NCI-H2196 treated with DMSO at 0.1 percent for 48 hours (cell line): ENCODE data around the gene STAT5B.
A peak's percentile ranks its signal among the peaks of the same experiment; 100 is the strongest.

Experiments used
- DNase-seq: peaks from one replicate; lab custom pipeline; 2025; ENCODE audit not compliant: unreplicated experiment; lab: John Stamatoyannopoulos, UW

The STAT5B gene

GRCh38 chr17:42180922-42181850, 95.0 kb downstream of the STAT5B start, which contains the start of gene KCNH4:
TSS of gene KCNH4 (minus strand) at chr17:42181142. CDS start at chr17:42180945, 197 bp downstream.
- DNase-seq: peak; percentile 42

DNA sequence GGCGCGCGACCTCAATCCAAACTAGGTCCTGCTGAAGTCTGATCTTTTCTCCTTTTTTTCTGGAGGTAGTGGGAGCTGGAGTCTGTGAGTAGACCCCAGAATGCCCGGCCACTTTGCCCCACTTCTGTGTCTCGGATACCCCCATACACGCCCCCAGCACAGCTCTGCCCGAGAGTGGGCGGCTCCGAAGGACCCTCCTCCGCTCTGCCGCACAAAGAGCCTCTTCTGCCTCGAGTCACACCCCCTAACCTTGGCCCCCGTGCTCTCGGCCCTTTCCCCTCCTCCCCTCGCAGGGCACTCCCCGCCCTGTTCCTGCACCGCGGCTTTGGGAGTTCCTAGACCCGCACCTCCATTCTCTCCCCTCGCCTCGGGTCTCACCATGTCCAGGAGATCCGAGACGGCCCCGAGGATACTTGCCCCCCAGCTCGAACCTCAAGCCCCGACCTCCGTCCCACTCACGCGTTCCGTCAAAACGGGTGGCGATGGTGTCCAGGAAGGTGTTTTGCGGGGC, 95.7 kb downstream of the STAT5B start:
- DNase-seq: no peak

DNA sequence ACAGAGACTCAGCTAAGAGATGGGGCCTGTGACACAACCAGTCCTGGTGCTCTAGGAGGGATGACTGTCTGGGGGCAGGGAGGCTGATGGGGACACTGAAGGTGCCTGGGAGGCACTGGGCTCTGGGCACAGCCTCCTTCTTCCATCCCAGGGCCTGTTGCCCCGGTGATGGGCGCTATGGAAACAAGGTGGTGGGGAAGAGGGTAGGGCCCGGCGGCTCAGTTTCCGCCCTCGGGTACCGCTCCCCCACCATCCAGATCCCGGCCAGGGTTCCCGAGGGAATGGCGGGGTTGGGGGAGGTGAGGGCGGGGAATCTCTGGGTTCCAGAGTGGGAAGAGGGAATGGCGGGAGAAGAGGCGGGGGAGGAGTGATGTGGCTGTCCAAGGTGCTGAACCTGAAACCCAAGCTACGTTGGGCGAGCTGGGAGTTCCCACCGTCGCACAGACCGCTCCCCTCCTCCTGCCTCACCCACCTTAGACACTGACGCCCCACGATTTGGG, 96.2 kb downstream of the STAT5B start:
- DNase-seq: no peak

DNA sequence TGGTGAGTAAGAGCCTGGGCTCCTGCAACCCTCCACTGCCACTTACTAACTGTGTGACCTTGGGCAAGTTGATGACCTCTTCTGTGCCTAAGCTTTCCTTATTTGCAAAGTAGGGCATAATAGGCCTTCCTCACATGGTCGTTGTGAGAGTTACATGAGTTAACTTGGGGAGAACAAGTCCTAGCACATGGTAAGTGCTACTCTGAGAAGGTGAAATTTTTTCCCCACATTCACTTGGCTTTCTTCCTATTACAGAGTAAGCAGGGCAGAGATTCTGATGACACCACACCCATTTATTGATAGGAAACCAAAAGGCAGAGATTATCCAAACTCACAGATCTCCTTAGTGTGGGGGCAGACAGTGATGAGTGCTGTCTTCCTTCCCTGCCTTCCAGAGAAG, 96.9 kb downstream of the STAT5B start:
- no peak for DNase-seq

GRCh38 chr17:42178817-42179216, 97.4 kb downstream of the STAT5B start:
- no peak for DNase-seq

- no peak for DNase-seq
Observed at GRCh38 chr17:42177684-42178083, 98.5 kb downstream of the STAT5B start.

DNA sequence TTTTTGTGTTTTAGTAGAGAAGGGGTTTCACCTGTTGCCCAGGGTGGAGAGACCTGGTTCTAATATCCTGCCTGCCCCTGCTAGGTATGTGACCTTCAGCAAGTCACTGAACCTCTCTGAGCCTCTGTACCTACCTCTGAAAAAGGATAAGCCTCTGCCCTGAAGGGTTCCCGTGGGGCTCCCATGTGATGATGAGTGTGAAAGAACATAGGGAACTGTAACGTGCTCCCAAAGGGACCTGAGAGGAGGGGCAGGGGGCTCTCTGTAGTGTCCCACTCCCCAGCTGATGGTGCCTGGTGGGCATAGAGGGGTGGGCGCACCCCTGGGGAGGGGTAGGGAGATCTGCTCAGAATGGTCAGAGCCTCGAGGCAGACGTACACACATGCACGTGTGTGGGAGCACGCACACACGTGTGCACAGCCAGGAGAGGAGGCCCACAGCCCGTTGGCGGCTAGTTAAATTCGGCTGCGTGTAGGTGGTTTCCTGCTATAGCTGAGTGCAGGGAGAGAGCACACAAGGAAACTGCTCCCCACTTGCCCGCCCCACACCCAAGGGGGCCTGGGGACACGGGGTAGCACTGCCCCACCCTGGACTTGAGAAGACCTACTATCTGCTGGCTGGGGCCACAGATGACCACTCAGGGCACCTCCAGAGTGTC, 101.9 kb downstream of the STAT5B start:
- DNase-seq: no peak

DNA sequence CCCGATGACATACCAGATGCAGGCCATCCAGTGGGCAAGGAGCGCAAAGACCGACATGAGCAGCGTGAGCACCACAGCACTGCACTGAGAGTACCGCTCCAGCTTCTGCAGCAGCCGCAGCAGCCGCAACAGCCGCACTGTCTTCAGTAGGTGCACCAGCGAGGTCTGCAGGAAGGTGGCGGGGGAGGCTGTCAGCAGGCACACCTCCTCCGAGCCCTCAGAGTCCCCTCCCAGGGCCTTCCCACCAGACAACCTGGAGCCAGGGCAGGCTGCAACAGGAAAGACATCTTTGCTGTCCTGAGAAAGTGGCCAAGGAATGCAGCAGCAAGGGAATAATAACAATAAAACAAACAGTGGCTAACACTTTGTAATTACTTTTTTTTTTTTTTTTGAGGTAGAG, 104.4 kb downstream of the STAT5B start:
- no peak for DNase-seq

- no peak for DNase-seq
Observed at GRCh38 chr17:42169351-42169750, 106.8 kb downstream of the STAT5B start.

GRCh38 chr17:42167807-42168206, 108.4 kb downstream of the STAT5B start:
- no peak for DNase-seq

- no peak for DNase-seq
Observed at GRCh38 chr17:42166196-42166763, 109.9 kb downstream of the STAT5B start.

GRCh38 chr17:42165751-42166150, 110.4 kb downstream of the STAT5B start:
- DNase-seq: no peak

DNA sequence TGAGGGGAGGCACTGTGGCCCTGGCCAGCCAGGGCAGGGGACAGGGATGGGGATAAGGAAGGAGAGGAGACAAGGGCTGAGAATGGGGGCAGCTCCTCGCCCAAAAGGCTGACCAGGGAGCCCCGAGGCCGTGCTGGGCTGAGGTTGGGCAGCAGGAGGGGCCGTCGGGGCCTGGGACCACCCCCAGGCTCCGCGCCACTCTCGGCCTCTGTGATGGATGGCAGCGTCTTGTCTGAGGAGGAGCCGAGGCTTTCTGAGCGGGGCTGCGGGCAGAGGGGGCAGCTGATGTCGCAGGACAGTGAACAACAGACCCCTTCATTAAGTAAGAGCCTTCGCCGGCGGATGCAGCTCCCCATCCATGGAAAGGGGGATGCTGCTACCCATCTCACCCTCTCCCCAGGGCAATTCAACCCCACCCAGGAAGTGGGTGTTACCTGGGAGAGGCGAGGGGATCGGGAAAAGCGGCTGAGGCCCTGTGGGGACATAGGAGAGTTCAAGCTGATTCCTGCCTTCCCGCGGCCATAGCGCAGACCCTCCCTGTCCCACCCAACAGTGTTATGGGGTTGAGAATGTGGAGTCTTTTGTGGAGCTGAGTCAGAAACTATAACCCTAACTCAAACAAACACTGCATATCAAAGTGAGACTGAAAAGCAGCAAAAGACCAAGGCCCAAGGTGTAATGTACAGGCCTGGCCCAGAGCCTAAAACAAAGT, 112.3 kb downstream of the STAT5B start:
- no peak for DNase-seq

DNA sequence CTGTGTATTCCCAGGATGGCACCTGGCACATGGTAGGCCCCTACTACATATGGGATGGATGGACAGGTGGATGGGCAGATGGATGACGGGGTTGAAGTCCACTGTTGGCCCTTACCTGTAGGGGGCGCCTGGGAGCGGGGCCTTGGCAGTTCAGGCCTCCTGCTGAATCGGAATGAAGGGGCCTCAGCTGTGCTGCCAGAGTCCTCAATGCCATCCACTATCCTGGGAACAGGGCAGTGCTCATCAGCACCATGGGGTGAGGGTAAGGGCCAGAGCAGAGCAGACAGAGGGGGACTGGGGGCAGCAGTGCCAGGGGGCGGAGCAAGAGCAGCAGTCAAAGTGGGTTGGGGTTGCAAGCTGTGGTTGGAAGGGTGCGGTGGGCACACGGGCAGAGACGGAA, 113.1 kb downstream of the STAT5B start:
- DNase-seq: no peak

DNA sequence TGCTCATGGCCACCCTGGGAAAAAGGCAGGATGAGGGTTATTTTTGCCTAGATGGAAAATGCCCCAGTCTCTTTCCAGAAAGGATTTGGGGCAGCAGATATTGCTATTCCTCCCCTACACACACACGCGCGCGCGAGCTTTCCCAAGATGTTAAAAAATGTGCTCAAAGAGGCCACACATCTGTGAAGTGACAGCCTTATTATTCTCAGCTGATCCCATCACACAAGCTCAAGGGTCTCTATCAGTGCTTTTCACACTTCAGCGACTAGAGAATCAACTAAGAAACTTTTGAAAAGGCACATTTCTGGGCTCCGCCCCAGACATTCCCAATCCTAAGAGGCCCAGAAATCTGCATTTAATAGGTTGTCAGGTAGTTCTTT, 115.7 kb downstream of the STAT5B start:
- DNase-seq: no peak

DNA sequence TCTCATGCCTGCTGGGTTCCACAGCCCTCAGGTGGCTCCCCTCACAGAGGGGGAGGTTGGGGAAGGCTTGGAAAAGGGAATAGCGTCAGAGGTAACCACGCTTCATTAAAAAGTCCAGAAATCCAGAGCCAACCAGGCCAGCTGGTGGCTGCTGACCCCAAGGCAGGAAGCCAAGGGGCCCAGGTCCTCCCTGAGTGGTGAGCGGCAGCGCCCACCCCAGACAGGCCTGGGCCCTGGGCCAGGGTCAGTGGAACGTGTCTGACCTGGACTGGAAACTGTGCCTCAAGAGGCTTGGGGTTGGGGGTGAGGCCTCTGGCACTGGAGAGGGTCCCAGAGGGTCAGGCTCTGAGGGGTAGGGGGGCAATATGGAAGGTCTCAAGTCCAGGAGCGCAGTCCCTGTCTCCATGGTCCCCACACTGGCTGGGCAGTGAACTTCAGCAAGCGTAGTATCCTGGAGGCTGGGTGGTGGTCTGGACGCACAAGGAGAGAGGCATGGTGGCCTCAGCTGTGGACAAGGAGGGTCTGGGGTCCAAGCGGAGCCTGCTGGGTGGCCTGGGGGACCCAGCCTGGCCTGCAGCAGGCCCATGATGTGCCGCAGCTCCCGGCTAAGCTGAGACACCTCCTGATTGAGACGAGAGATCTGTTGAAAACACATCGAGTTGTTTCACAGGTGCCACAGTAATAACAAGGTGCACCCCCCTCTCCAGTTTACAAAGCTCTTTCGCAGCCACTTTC, 116.2 kb downstream of the STAT5B start:
- DNase-seq: no peak

GRCh38 chr17:42155614-42156045, 120.6 kb downstream of the STAT5B start:
- no peak for DNase-seq

- DNase-seq: no peak
Observed at GRCh38 chr17:42153919-42154742, 122.1 kb downstream of the STAT5B start.
